Right ventricle myocardium superior (tissue), 1 donor: ENCODE results near the gene ADAT3. TPM values are rescaled to one million over a fixed set of nuclear protein-coding genes. Genes with fewer than 3 reads are reported as not detected.

Experiments used
- ATAC-seq: fragments of 200-7000 bp; cut with Tn5 transposase; one replicate; pipeline ENCODE4 v1.9.1; 2020; ENCODE audit warnings: mild to moderate bottlenecking; ENCODE audit not compliant: poor library complexity
- DNase-seq: peaks from one replicate; pipeline ENCODE4 v3.0.0-alpha.2; 2020
- intact Hi-C: fragments of 100-400 bp; cut with DNase I; formaldehyde crosslinking; loops from one replicate; pipeline ENCODE4 v1.11.2; 2022
- long read RNA-seq: library from polyadenylated mRNA; unstranded; transcript quantifications from one replicate; pipeline ENCODE4 v2.0.0, GENCODE V29; 2021
- total RNA-seq: library from RNA; stranded (reverse); fragmentation: NEBNext Ultra II Directional; extraction: Animal tissue kit (Norgen Biotek cat#: 25700); gene quantifications from one replicate; pipeline ENCODE4 v1.2.1, GENCODE V29; 2021
- donor health status: DM: no; HTN: yes; CAD: no; lungs with severe emphysema.

Gene ADAT3
- 2.1 TPM for total RNA-seq
- long read RNA-seq, transcript ADAT3-201 (2 exons, 1,620 nt), result major isoform, 5 of 6 reads
- long read RNA-seq, partial matches to known transcripts, result 0 of 6 reads
- long read RNA-seq, other reads (novel, unspliced or antisense), result 1 of 6 reads

- ATAC-seq (peak; percentile 98), DNase-seq (peak; percentile 100)
- intact Hi-C loops, result no loop called here
These were observed at the start of gene ADAT3, which contains the start of gene SCAMP4 for GRCh38 chr19:1905110-1905862. Gene ADAT3 (plus strand): TSS chr19:1905399. CDS start chr19:1912048, 6,649 bp downstream. Gene SCAMP4 (plus strand): TSS chr19:1905399. CDS start chr19:1915020, 9,621 bp downstream.

DNA sequence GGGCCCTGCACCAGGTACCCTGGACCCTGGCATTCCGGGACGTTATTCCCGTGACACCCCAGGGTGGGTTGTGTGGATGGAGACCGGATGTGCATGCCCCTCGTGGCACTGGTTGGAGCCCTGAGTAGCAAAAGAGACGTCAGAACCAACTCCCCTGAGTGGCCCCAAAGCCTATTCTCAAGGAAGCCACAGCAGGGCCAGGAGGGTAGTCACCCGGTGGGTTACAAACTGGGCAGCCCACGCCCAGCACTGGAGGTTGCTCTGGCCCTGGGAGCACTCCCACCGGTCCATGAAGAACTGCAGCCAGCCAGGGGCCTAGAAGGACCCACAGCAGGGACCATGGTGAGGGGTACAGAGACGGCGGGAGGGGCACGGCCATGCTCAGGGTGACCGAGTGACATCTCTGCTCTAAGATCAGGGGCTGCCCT is 49.4 kb upstream of the ADAT3 start:
- intact Hi-C loops, result no loop called here
- DNase-seq (no peak), ATAC-seq (no peak)

DNA sequence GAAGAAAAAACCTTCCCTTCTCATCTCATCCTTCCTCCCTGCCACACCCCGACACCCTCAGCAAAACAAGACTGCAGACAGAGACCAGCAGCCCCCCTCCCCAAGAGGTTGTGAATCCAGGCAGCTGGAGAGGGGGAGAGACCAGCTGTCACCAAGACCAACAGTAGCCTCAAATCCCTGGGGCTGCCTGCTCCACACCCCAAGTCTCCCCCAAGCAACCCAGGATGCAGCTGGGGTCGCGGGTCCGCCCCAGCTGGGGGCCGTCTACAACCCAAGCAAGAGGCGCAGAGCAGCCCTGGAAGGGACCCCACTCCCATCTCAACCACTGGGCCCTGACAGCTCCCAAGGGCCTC is 48.9 kb upstream of the ADAT3 start:
- ATAC-seq, result no peak
- intact Hi-C loops, result no loop called here
- DNase-seq, result no peak

GRCh38 chr19:1856698-1857603 is 48.2 kb upstream of the ADAT3 start:
- intact Hi-C loops, result no loop called here
- peak; percentile 89 for DNase-seq
- ATAC-seq, result peak; percentile 27

DNA sequence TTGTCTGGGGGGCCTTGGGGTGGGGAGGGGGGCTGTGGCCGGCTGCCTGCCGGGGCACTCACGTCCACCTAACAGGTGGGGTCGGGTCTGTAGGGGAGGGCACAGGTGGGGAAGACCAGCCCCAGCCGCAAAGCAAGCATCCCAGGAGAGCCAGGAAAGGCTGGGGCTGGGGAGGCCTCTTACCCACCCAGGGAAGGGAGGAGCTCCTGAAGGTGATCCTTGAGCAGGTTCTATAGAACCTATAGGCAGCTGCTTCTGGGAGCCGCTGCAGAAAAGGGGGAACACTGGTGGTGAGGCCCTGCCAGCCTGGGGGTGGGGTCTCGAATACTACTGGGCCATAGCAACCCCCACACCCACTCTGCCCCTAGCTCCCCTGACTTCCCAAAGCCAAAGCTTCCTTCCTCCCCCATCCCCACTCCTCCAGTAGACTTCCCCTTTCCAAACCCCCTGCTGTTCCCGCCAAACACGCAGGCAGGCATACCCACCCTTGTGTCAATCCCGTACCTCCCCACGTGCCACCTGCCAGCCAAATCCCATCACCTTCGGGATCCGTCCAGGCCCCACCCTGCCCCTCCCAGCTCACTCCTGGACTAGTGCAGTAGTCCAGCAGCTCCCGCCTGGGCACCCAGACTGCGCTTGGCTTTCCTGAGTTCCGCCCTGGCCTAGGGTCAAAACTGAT is 47.4 kb upstream of the ADAT3 start:
- ATAC-seq, result no peak
- DNase-seq, result no peak
- intact Hi-C loops, result no loop called here

GRCh38 chr19:1858412-1859081 is 46.7 kb upstream of the ADAT3 start:
- ATAC-seq (no peak), DNase-seq (no peak)

DNA sequence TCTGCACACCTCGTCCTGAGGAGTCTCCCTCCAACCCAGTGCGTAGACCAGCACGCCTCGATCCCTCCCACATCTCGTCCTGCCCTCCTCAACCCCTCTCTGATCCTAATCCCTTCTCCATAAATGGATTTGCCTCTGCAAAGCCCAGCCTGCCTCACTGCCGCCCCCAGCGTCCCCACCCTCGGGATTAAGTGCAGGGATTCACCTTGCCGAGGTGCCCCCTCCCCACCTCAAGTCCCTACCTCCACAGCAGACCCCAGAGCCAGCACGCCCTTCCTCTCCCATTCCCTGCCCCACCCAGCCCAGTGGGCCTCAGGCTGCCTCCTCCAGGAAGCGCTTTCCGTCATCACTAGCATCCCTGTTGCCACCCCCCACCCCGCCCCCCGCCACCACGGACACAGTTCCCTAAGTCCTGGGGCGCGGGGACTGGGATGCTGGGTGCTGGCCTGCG is 45.8 kb upstream of the ADAT3 start:
- ATAC-seq (no peak), DNase-seq (no peak)
- intact Hi-C loops, result no loop called here

More at GRCh38 chr19:1858412-1859081, 46.7 kb upstream of the ADAT3 start:
- intact Hi-C loops, result no loop called here

DNA sequence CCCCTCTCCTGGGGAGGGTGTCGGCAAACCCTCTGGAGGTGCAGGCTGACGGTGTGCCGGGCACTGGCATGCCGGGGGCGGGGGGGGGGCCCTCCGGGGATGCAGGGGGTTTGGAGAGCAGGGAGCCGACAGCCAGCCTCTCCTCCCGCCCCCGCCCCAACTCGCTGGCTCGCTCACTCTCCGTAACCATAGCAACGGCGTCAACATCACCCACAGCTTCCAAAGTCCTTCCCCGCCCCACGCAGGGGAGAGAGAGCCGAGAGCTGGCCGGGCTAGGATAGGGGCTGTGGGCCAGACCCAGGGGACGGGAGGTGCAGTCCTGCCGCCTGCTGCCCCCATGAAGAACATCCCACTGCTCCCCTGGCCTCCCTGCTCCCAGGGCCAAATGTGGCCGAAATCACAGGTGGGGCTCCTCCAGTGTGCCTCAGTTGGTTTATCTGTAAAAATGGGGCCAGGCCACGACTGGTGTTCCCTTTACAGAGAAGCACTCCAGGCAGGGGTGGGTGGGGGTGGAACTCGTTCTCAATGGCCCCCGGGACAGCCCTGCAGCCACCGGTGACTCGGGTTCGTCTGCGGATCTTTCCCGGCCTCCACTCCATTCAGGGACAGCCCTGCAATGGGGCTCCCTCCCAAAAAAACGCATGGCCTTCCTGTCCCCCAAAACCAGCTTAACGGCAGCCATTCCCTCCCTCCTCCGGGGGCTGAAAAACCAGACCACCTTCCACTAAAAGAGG is 45.0 kb upstream of the ADAT3 start:
- ATAC-seq, result no peak
- intact Hi-C loops, result no loop called here
- peak; percentile 71 for DNase-seq

- intact Hi-C loops, result no loop called here
- no peak for ATAC-seq
These were observed 44.2 kb upstream of the ADAT3 start for GRCh38 chr19:1860821-1861598.

DNA sequence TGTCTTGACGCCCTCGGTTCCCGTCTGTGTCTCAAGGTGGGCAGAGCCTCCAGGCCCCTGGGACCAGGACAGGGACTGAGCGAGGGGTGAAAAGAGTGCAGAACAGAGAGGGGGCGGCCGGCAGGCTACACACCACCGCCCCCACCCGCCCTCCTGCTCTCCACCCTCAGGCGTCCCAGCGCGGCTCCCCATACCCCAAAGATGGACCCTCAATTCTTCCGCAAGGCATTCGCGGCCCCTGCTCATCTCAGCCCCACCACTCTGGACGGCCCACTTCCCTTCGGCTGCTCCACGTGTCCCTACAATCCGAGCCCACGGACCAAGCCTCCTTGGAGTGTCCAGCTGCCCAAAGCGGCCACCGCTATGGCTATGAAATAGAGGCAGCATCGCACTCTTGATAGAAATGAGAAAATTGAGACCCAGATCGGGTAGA is 43.6 kb upstream of the ADAT3 start:
- intact Hi-C loops, result no loop called here
- no peak for DNase-seq

More at GRCh38 chr19:1860821-1861598, 44.2 kb upstream of the ADAT3 start:
- no peak for DNase-seq

DNA sequence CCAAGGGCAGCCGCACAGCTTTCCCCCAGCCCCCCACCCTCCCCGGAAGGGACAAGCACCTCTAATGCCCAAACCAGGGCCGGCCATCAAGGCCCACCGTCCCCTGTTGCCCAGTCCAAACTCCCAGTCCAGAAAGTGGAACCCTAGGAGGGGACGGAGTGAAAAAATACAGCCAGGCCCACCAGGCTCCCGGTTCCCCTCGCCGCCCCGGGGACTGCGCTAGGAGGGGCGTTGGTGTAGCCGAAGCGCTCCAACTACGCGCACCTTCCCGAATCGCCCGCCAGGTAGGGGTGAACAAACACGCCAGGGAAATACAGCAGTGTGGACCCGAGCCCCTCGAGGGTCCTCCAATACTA is 43.2 kb upstream of the ADAT3 start:
- no peak for ATAC-seq
- intact Hi-C loops, result no loop called here
- no peak for DNase-seq

More for the DNA sequence above, 43.6 kb upstream of the ADAT3 start:
- no peak for ATAC-seq

GRCh38 chr19:1862424-1863327 is 42.5 kb upstream of the ADAT3 start:
- no peak for ATAC-seq
- intact Hi-C loops, result no loop called here

GRCh38 chr19:1863328-1863637 is 41.9 kb upstream of the ADAT3 start, which contains the start of gene KLF16:
Gene KLF16 (minus strand): TSS chr19:1863579. CDS start chr19:1863497, 82 bp downstream.
- no peak for ATAC-seq
- no peak for DNase-seq
- intact Hi-C loops, result no loop called here

More at GRCh38 chr19:1862424-1863327, 42.5 kb upstream of the ADAT3 start:
- DNase-seq, result no peak

GRCh38 chr19:1863638-1864479 is 41.3 kb upstream of the ADAT3 start:
- ATAC-seq, result peak; percentile 87
- DNase-seq, result peak; percentile 93
- intact Hi-C loops, result no loop called here
